HG02852 (cell line): ENCODE data around the gene HINT3.
"Not testable (repeated sequence)": the region's sequence is repeated elsewhere in the genome, so short reads cannot be mapped to it uniquely, and the experiment has no call there.

Source experiments
- ATAC-seq: cut with Tn5 transposase; IDR thresholded peaks from one replicate; pipeline ENCODE4 v1.9.1; 2021; ENCODE audit warnings: mild to moderate bottlenecking, moderate library complexity; ENCODE audit not compliant: unreplicated experiment

HINT3 gene

DNA sequence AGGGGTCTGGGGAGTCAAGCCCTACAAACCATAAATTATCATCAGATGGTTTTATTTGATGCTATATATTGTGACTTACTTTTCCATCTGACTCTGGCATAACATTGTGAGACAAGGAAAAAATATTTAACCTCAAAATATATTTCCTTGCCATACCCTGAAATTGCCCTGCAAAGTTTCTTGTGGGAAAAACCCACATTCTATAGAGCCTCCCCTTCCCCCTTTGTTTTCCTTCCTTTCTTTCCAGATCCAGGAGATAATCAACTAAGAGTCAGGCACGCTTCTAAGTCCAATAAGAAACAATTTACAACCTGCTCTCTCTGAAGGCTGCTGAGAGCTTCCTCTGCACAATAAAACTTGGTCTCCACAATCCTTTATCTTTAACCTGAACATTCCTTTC, 17.5 kb upstream of the HINT3 start:
- ATAC-seq, result no peak

DNA sequence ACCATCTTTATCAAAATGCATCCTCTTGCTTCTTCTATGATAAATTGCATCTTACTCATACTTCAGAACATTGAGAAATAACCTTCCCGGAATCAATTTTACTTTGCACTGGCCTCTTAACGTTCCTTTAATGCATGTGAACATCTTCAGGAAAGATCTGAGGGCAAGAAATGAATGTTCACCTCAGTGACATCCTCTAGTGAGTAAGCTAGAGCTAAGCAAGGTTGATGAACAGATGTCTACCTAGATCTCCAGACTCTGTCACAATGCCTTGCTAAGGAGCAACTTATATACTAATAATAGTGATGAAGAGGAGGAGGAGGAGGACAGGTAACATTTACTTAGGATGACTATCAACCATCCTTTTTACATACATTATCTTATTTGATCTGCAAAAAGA, 16.8 kb upstream of the HINT3 start:
- ATAC-seq, result no peak

DNA sequence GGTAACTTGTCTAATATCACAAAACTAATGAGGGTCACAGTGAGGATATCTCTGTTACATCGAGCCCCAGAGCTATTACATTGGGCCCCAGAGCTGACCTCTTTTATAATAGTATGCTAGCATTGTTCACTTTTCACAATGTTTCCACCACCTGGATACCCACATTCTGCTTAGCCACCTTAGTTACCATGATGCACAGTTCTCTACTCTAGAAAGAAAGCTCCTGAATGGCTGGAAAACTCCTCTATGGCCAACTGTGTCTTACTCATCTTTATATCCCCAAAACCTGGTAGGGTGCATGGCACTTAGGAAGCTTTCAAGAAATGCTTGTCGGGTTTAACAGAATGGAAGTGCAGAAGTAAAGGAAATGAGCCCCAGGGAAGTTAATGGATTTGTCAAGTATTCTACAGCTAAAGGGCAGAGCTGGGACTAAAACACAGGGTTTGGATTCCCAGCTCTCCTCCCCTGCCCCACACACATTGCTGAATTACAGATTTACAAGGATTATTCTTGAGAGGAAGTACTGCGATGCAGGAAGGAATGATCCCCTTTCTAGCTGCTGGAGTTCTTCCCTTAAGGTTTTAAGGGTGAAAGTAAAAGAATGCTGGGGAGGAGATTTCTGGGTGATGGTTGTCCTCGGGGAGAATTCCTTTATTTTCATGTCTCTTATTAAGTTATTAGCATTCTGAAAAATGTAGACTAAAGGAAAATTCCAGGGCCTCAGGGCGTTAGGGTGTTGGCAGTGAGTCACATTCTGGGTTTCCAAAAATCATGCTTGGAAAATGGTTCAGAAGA, 16.1 kb upstream of the HINT3 start:
- no peak for ATAC-seq

DNA sequence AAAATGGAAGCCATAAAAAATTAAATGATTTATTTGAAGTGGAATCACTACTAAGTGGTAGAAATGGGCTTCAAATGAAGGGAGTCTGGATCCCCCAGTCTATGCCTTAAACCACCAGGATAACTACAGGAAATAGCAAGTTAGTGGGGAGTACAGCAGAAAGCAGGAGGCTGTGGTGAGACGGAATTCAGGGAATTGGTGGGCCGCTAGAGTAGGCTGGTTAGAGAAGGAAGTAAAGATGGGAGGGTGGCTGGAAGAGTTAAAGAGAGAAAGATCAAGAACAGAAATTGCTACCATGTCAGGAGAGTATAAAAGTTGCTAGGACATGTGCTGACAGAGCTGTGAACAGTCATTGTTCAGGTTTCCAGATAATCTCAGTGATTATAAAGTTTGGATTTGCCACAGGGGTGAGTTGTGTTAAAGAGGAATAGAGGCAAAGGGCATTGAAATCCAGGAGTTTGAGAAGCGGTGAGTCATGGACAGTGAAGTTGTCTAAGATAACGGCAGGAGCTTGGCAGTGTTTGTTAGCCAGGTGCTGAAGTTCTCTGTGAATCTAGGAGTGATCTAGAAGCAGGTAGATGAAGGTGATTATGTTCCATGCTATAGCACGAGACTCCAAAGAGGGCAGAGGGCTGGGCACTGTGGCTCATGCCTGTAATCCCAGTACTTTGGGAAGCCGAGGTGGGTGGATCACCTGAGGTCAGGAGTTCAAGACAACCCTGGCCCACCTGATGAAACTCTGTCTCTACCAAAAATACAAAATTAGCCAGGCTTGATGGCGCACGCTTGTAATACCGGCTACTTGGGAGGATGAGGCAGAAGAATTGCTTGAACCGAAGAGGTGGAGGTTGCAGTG, 13.7 kb upstream of the HINT3 start:
- ATAC-seq, result no peak

DNA sequence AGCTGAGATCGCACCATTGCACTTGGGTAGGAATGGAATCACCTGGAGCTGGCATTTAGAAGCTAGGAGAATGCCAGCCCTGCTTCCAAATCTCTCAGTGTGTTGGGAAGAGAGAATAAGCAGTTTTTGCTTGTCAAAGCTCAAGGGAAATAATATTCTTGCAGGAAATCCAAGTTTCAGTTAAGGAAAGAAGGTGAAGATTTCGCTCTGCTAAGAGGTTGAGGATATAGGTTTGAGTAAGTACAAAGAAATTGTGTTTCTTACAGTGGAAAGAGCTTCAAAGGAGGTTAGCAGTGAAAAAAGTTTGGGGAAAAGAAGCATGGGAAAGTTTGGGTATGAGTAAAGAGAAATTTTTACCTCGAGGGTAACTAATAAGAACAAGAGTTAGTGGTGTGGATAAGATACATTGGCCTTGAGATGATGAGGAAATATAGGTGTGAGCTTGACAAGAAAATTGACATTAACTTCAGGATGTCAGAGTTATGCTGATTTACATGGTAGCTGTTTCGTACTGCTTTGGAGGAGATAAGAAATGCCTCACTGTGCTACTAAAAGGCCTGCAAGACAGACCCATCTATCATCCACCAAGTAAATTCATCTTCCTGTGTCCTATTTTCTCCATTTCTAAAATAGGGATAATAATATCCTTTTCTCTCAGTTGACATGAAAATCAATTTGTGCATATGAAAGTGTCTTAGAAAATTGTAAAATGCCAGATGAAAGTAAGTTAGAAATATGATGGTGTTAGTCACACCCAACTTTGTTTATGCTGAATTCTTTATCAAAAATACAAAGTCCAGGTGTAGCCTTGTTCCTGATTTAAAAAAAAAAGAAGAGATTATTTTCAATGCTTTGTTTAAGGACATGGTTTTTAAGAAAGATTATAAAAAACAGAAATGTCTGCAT, 12.8 kb upstream of the HINT3 start:
- no peak for ATAC-seq

DNA sequence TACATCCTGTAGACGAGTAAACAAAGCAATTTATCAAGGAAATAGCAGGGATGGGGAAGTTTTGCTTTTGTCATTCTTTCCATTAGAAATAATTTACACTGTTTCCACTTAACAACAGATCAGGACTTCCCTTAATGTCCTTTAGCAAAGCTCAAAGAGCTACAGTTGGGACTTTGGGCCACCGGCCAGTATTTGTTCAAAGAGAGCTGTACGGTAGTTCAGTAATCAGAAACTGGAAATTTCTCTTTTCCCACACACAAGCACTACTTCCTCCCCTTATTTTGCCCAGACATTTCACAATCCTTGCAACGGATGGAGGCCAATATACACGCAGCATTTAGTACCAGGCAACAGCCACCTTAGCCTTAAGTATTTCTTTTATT, 12.1 kb upstream of the HINT3 start:
- no peak for ATAC-seq

DNA sequence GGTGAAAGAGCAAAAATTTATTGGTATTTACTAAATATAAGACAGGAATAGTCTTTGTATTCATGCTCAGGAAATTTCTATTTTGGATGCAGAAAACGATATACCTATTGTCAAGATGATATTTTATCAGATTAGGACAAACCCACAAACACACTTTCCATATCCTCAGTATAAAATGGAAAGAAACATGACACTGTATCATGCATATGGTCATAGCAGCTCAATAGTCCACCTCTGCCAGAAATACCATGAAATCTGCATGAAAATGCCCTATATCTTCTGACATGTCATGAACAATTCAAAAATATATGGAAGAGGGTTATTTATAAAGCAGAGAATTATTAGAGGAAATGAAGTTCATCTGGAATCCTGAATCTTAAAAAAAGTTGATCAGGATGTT, 11.7 kb upstream of the HINT3 start:
- no peak for ATAC-seq

DNA sequence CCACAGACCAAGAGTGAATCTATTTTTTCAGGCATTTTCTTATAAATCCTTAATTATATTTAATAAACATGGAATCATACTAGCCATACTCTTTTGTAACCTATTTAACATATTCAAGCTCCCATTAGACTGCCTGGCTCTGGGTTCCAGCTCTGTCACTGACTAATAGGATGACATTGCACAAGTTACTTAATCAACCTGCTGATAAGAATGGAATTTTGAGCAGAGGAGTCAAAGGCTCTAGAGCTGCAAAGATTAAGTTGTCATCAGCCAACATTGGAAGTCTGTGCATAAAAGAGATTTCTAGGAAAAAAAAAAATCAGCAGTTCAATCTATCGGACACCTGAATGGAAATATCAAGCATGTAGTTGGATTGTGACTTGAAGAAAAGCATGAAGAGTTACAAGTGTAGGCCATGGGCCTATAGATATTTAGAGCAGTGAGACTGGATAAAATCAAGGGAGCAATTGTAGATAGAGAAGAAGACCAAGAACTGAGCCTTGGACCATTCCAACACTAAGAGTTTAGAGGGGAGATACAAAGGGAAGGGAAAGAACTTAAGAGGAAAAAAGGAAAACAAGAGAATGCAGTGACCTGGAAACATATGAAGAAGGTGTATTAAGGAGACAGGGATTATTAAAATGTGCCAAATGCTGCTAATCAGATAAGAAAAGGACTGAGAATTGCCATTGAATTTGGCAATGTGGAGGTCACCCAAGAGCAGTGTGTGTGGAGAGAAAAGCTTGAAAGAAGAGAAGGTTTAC, 11.0 kb upstream of the HINT3 start:
- no peak for ATAC-seq

DNA sequence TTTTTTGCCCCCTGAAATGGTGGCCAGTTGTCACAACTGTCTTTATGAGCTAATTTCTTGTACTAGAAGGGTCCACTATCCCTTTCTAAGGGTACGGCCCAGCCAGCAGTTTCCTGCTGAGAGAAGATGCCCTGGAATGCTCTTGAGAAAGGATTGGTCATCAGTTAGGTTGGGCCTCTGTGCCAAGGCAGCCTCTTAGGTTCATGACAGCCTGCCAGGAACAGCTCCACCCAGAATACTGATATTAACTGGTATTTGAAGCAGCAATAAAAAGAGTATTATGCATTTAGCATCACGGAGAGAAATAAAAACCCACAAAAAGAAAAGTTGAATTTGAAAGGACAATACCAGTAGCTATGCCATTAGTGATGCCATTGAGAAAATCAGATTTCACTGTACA, 9.0 kb upstream of the HINT3 start:
- no peak for ATAC-seq

DNA sequence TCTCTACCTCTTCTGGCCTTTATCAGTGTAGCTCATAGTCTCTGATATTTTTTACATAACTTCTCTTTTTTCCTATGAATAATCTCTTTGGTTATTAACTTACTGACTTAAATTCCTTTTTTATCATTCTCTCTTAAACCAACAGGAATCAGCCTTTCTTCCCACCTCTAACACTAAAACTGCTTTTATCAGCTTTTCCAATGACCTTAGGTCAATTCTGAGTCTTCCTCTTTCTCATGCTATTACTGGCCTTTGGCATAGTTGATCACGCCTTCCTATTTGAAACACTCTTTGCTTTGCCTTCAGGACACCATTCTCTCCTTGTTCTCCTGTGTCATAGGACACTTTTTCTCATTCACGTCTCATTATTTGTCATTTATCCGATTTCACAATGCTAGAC, 8.1 kb upstream of the HINT3 start:
- ATAC-seq, result no peak

DNA sequence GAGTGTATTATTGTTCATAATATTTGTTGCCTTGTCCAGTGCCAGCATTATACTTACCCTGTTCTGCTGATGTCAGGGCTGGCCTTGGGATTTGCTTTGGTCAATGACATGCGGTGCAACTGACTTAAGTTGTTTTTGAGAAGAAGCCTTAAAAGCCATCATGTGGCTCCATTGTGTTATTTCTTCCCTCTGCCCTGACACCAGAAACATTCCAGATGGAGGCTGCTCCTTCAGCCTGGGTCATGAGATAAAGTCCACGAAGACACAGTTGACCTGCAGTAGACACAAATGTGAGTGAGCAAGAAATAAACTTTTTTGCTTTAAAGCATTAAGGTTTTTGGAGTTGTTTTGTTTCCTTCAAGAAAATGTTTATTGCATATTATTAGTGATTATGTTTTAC, 7.5 kb upstream of the HINT3 start:
- no peak for ATAC-seq

DNA sequence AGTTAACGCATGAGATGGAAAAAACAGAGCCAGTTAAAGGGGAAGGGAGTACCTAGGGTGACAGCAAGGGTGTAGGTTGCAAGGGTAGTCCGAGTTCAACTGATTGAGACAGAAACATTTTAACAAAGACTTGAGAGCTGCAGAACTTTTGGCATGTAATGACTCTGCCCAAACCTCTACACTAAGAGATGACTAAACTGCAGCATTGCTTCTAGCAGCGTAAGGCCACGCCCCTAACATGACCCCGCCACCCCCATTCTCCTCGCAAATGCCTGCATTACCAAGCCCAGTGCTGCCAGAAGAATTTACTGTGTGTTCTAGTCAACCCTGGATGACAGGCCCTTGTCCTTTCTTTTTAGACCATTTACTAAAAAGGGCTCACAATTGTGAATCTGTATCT, 6.3 kb upstream of the HINT3 start:
- ATAC-seq, result no peak

DNA sequence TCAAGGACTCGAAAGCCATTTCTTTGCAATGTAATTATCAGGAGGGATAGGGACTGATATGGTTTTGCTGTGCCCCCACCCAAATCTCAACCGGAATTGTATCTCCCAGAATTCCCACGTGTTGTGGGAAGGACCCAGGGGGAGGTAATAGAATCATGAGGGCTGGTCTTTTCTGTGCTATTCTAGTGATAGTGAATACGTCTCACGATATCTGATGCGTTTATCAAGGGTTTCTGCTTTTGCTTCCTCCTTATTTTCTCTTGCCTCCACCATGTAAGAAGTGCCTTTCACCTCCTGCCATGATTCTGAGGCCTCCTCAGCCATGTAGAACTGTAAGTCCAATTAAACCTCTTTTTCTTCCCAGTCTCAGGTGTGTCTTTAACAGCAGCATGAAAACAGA, 5.9 kb upstream of the HINT3 start:
- ATAC-seq, result not testable (repeated sequence)

DNA sequence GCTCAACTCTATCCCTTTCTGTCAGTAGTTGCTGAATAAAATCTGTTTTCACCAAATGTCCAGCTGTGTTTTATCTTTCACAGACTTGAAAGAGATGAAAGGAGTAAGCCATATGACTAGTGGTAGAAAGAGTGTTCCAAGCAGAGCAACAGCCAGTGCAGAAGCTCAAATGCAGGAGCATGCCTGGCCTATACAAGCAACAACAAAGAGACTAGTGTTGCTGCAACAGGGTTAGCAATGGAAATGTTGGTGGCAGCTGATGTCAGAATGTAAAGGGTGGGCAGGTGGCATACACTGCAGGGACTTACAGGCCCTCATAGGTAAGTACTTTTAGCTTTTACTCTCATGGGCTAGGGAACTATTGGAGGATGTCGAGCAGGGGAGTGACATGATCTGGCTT, 5.2 kb upstream of the HINT3 start:
- no peak for ATAC-seq

DNA sequence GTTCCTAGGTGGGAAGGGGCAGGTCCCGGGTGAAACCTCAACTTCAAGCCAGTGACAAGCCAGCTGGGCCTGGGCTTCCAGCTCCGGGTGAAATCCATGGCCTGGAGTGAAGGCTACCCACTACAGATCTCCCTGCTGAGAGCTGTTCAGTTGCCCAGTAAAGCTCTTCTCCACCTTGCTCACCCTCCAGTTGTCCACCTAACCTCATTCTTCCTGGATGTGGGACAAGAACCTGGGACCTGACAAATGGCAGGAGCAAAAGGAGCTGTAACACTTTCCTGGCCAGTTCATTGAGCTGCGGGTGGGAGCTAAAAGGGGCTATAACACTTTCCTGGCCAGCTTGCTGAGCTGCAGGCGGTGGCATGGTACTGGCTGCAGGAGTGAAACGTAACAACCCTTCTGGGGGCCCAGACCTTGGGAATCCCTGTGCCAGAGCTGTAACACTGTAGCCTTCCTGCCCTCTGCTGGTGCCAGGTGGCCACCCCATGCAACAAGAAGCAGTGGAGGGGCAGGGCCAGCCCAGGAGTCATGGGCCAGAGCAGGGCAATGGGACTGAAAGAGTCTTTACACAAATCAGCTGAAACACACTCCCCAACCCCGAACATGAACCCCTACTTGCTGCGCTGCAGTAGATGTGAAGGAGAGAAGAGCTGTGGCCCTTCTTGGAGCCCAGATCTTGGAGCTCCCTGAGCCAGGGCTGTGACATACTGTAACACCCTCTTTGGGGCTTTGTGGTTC, 3.6 kb upstream of the HINT3 start:
- ATAC-seq, result no peak

DNA sequence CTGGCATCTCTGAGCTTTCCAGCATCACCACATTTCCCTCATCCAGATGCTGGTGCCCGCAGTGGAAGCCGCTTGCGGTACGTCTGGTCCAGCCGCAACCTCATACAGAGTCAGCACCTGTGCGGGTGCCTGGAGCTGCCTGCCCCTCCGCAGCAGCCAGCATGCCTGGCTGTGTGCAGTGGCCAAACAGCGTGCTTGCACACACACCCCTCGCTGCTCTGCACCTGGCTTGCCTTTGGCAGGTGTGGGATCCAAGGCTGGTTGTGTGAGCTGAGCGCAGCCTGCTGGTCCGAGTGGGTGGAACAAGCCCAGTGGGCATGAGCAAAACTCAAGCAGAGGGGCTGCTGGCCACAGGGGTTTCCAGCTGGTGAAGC, 3.1 kb upstream of the HINT3 start:
- ATAC-seq, result no peak

DNA sequence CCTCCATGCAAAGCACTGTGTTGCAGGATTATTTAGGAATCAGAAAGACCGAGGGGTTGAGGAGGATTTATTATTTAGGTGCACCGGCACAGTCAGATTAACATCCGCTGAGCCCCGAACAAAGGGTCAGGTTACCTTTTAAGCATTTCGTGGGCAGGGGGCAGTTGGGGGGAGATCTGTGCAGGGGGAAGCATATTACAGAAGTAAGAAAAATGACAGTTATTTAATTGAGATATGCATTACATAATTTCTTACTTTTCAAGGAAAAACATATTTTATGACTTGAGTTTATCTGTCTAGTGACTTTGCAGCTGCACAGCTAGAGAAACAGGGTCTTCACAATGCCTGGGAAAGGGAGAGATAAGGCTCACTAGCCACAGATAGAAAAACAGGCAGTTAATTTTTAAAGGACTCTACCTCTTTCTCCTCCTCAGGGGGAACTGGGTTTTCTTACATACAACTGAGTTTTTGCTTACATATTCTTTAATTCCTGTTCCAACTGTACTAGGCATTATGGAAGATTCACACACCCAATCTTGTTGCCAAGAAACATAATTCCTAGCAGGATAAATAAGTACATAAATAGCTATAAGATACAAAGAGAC, 1.7 kb upstream of the HINT3 start:
- ATAC-seq, result no peak

DNA sequence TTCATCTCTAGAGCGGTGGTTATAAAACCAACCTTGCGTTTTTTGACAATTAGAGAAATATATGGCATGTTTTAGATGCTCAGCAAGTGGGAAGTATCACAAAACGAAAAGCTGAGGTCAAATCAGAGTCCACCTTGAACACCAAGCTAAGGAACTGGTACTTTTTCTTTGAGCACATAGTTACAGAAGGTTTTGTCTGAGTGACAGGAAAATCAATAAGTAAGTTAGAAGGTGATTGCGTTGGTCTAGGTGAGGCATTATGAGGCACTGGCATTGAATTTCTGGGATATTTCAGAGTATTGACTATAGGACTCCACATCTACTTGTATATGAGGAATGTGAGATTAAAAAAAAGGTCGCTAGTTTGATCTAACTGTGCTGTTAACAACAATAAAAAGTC, 597 bp upstream of the HINT3 start:
- ATAC-seq, result no peak

DNA sequence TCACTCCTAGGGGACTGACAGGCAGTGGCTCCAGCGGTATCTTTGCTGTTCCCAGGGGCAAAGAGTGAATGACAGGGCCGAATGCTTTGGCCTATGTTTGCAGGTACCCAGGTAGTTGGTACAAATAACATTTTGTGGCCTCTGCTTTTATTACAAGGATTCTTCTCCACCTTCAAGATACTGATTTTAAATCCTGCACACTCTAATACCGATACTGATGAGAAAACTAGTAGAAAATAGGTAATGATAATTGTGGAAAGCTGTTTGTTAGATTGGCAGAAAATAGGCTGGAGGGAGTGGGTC, 772 bp downstream of the HINT3 start:
- no peak for ATAC-seq

DNA sequence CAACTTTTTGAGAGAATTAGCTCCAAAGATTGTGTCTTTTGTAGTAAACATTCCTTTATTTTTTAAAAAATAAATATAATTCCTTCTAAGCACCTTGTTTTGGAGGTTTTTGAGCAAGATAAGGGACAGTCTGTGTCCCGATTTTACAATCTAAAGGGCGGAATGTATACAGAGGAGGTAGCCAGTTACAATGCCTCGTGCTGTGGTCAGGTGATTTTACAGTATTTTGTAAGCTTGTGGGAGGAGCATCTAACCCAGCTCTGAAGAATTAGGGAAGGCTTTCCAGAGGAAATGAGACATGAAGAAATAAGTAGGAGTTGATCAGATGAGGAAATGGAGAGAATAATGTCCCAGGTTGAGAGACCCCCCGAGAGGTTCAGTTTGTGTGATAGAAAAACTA, 1.3 kb downstream of the HINT3 start:
- no peak for ATAC-seq
